H1 (cell line): ENCODE data around the gene AKR1B1. TPM values are rescaled to one million over a fixed set of nuclear protein-coding genes. Genes with fewer than 3 reads are reported as not detected.

Experiments
- EGR1 ChIP-seq: IDR thresholded peaks from 2 replicates; pipeline ENCODE4 v1.6.1; 2011; ENCODE audit warnings: low read depth, low read length, borderline replicate concordance
- FOSL1 ChIP-seq: IDR thresholded peaks from 2 replicates; pipeline ENCODE4 v1.6.1; 2011; ENCODE audit warnings: mild to moderate bottlenecking, low read depth, low read length, moderate library complexity; ENCODE audit not compliant: insufficient read depth
- polyA plus RNA-seq, 7 experiments: library from polyadenylated mRNA; depleted of rRNA in 3 of 7; stranded (reverse) in 5 of 7; unstranded in 2 of 7; fragments of >200 nt in 5 of 7; fragments of 200-250 nt in 2 of 7; gene quantifications; 1 replicate in 5 of 7; 2 replicates in 1 of 7; 4 replicates in 1 of 7; pipeline versions ENCODE4 v1.2.1 to v1.2.3, GENCODE V29; 2011 to 2013; ENCODE audit warnings: missing spikeins in 2 of 7, mixed read lengths in 2 of 7
- total RNA-seq: library from RNA; stranded (reverse); fragmentation: NEBNext Ultra II Directional; extraction: Animal tissue kit (Norgen Biotek cat#: 25700); gene quantifications from 2 replicates; pipeline ENCODE4 v1.2.1, GENCODE V29; 2021
- TF ChIP-seq, protein P1 (sequence below), 3 experiments: IDR thresholded peaks; 1 replicate in 2 of 3; 2 replicates in 1 of 3; pipeline versions ENCODE4 v1.5.1 to v1.6.1; 2011; ENCODE audit warnings: low read length in 3 of 3, mild to moderate bottlenecking in 3 of 3, inconsistent platforms in 2 of 3, low read depth in 1 of 3, moderate library complexity in 1 of 3; ENCODE audit not compliant: insufficient read depth in 1 of 3; ENCODE audit errors: control extremely low read depth in 1 of 3

AKR1B1 gene
- total and polyA plus RNA-seq, 2 of the 8 experiments (the other 6 are each of a cell fraction or from before 2014, with no cell fraction given): 195 to 273 TPM

DNA sequence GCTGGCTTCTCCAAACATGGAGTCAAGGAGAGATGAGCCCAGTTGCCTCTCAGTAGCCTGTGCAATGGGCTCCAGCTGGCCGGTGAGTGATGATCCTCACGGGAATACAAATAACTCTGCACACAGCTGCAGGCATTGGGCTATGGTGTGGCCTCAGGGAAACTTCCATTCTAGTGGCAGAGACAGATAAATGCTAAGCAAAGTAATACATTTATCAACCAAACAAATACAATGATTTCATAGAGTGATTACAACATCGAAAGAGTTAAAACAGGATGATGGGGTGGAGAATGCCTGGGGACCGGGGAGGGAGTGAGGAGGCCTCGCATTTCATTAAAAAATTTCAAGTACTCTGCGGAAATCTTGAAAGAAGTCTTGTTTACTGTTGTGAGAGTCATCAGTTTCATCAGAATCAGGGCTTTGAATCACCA, 15.0 kb upstream of the AKR1B1 start (continued):
- TF ChIP-seq, protein P1, sequence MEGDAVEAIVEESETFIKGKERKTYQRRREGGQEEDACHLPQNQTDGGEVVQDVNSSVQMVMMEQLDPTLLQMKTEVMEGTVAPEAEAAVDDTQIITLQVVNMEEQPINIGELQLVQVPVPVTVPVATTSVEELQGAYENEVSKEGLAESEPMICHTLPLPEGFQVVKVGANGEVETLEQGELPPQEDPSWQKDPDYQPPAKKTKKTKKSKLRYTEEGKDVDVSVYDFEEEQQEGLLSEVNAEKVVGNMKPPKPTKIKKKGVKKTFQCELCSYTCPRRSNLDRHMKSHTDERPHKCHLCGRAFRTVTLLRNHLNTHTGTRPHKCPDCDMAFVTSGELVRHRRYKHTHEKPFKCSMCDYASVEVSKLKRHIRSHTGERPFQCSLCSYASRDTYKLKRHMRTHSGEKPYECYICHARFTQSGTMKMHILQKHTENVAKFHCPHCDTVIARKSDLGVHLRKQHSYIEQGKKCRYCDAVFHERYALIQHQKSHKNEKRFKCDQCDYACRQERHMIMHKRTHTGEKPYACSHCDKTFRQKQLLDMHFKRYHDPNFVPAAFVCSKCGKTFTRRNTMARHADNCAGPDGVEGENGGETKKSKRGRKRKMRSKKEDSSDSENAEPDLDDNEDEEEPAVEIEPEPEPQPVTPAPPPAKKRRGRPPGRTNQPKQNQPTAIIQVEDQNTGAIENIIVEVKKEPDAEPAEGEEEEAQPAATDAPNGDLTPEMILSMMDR (IDR thresholded peaks at IDR 0.05; ENCODE audit: control extremely low read depth in 1 of 3, insufficient read depth in 1 of 3, low read depth in 1 of 3, low read length in 3 of 3): no peak
- TF ChIP-seq EGR1 (no peak), FOSL1 (no peak)
- TF ChIP-seq, all 59 proteins: peak for 0
